GM12878 (cell line): ENCODE data around the gene CLEC2B. TPM values are rescaled to one million over a fixed set of nuclear protein-coding genes. Genes with fewer than 3 reads are reported as not detected.

ENCODE experiments used
- ATAC-seq: fragments of 200-7000 bp; cut with Tn5 transposase; 3 replicates; pipeline ENCODE4 v1.9.1; 2020; ENCODE audit warnings: mild to moderate bottlenecking, moderate library complexity
- BruUV-seq: library from RNA; stranded (reverse); fragments of 400-500 nt; replicated peaks from 2 replicates; lab custom pipeline; 2021; lab: Mats Ljungman, UMichigan
- CTCF ChIA-PET: fragments of 300-600 bp; sonication (Branson Sonifier 250); formaldehyde crosslinking; extraction: SDS; loops from one replicate; lab custom pipeline; 2021; ENCODE audit warnings: inconsistent platforms; lab: Yijun Ruan, JAX
- POLR2A ChIA-PET: fragments of 350-600 bp; formaldehyde crosslinking; extraction: SDS; loops from one replicate; lab custom pipeline; 2021; ENCODE audit warnings: inconsistent platforms; lab: Charles Lee
- RAD21 ChIA-PET: fragments of 300-600 bp; sonication (Branson Sonifier 250); formaldehyde crosslinking; loops from one replicate; lab custom pipeline; 2023; ENCODE audit warnings: antibody characterized with exemption; ENCODE audit not compliant: unreplicated experiment; lab: Charles Lee
- SMC1A ChIA-PET: fragments of 300-600 bp; sonication (Branson Sonifier 250); formaldehyde crosslinking; loops from one replicate; lab custom pipeline; 2023; ENCODE audit not compliant: unreplicated experiment, uncharacterized antibody; lab: Charles Lee
- DNase-seq: peaks from one replicate; pipeline ENCODE4 v3.0.0-alpha.2; 2011; ENCODE audit warnings: low read depth, low spot score
- FAIRE-seq: peaks from 3 replicates; lab custom pipeline; 2011; peaks lifted over from hg19 to GRCh38; lab: Jason Lieb, UNC
- H2AFZ ChIP-seq: 2 replicates; pipeline ENCODE4 v1.6.0; 2011; ENCODE audit warnings: low read depth, low read length, control low read depth; ENCODE audit not compliant: control insufficient read depth
- H3K27ac ChIP-seq: 2 replicates; pipeline ENCODE4 v1.5.1; 2011; ENCODE audit warnings: control low read depth; ENCODE audit not compliant: control insufficient read depth, insufficient read depth
- H3K27me3 ChIP-seq, 2 experiments: replicated peaks in 1 of 2; 2 replicates each; pipeline versions ENCODE4 v1.6.0 to v1.6.1; 2011; ENCODE audit warnings: low read length in 1 of 2; ENCODE audit not compliant: control insufficient read depth in 2 of 2, insufficient read depth in 2 of 2
- H3K36me3 ChIP-seq, 2 experiments: 2 replicates each; pipeline ENCODE4 v1.5.1; 2011; ENCODE audit warnings: low read length in 1 of 2; ENCODE audit not compliant: control insufficient read depth in 2 of 2, insufficient read depth in 2 of 2
- H3K4me1 ChIP-seq: 2 replicates; pipeline ENCODE4 v1.6.1; 2011; ENCODE audit warnings: mild to moderate bottlenecking, low read length, moderate library complexity, mixed read lengths; ENCODE audit not compliant: control insufficient read depth, insufficient read depth
- H3K4me2 ChIP-seq: 2 replicates; pipeline ENCODE4 v1.6.0; 2011; ENCODE audit warnings: control low read depth; ENCODE audit not compliant: control insufficient read depth, insufficient read depth
- H3K4me3 ChIP-seq: fragments of 200-600 bp; sonication (generic); 2 replicates; pipeline ENCODE4 v1.5.1; 2016
- H3K79me2 ChIP-seq: 2 replicates; pipeline ENCODE4 v1.6.0; 2011; ENCODE audit warnings: low read length; ENCODE audit not compliant: control insufficient read depth, insufficient read depth
- H3K9ac ChIP-seq: 2 replicates; pipeline ENCODE4 v1.8.0; 2011; ENCODE audit warnings: low read length, control low read depth, mixed read lengths; ENCODE audit not compliant: control insufficient read depth, insufficient read depth
- H3K9me3 ChIP-seq: replicated peaks from 3 replicates; pipeline ENCODE4 v1.5.1; 2011; ENCODE audit warnings: mild to moderate bottlenecking, low read length; ENCODE audit not compliant: control insufficient read depth, insufficient read depth
- H4K20me1 ChIP-seq: 2 replicates; pipeline ENCODE4 v1.6.0; 2011; ENCODE audit not compliant: control insufficient read depth, insufficient read depth
- GATAD2B ChIP-seq: fragments of 450-650 bp; conservative IDR thresholded peaks from 2 replicates; pipeline ENCODE4 v1.6.1; 2017; ENCODE audit warnings: low read depth, mild to moderate bottlenecking, moderate library complexity
- JUND ChIP-seq: IDR thresholded peaks from 2 replicates; pipeline ENCODE4 v1.6.1; 2012; ENCODE audit warnings: low read depth, mild to moderate bottlenecking, low read length, improper control_type of control experiment, moderate library complexity
- NFYB ChIP-seq: IDR thresholded peaks from 2 replicates; pipeline ENCODE4 v1.6.1; 2011; ENCODE audit warnings: low read depth, mild to moderate bottlenecking, low read length, improper control_type of control experiment, moderate library complexity; ENCODE audit not compliant: insufficient read depth
- POLR2A ChIP-seq: IDR thresholded peaks from 2 replicates; pipeline ENCODE4 v1.6.1; 2011; ENCODE audit warnings: low read depth, mild to moderate bottlenecking, low read length
- SREBF1 ChIP-seq: IDR thresholded peaks from 2 replicates; pipeline ENCODE4 v1.6.1; 2012; ENCODE audit warnings: mild to moderate bottlenecking, low read length
- YBX1 ChIP-seq: fragments of 450-650 bp; IDR thresholded peaks from 2 replicates; pipeline ENCODE4 v1.6.1; 2016; ENCODE audit warnings: antibody characterized with exemption
- ZNF622 ChIP-seq: fragments of 450-650 bp; IDR thresholded peaks from 2 replicates; pipeline ENCODE4 v1.6.1; 2017; ENCODE audit warnings: mild to moderate bottlenecking, inconsistent platforms
- WGBS: methylation state at CpG from one replicate; pipeline ENCODE4 v1.1.6; 2016; ENCODE audit warnings: low lambda C conversion rate; ENCODE audit not compliant: insufficient replicate concordance, insufficient coverage; ENCODE audit errors: missing lambda C conversion rate; 5-methylcytosine and 5-hydroxymethylcytosine counted together
- in situ Hi-C: fragments of 300-500 bp; cut with MboI; formaldehyde crosslinking; loops from 9 replicates; pipeline ENCODE4 v1.14.3; 2018; ENCODE audit warnings: mixed read lengths
- intact Hi-C: fragments of 100-400 bp; cut with micrococcal nuclease; formaldehyde crosslinking; loops from one replicate; pipeline ENCODE4 v1.14.2; 2022; ENCODE audit not compliant: unreplicated experiment
- polyA plus RNA-seq, 11 experiments: library from polyadenylated mRNA; depleted of rRNA in 4 of 11; unstranded in 6 of 11; stranded (reverse) in 5 of 11; fragments of >200 nt; fragmentation: Nextera tagmentation in 4 of 11; fragmentation: Illumina TruSeq in 1 of 11; extraction: Ambion mirVana in 4 of 11; extraction: Trizol in 1 of 11; gene quantifications; 1 replicate in 1 of 11; 2 replicates in 10 of 11; pipeline versions ENCODE4 v1.2.1 to v1.2.3, GENCODE V29; 2011 to 2016; ENCODE audit warnings: inconsistent platforms in 2 of 11, missing spikeins in 2 of 11, low read depth in 1 of 11
- total RNA-seq, 4 experiments: library from RNA; depleted of rRNA in 3 of 4; stranded (reverse); fragments of >200 nt in 3 of 4; fragmentation: Illumina TruSeq in 1 of 4; extraction: Trizol in 1 of 4; gene quantifications; 2 replicates each; pipeline versions ENCODE4 v1.2.1 to v1.2.3, GENCODE V29; 2013 to 2021
- TF ChIP-seq, protein P1 (sequence below): fragments of 450-650 bp; IDR thresholded peaks from 2 replicates; pipeline ENCODE4 v1.6.1; 2018; ENCODE audit warnings: borderline replicate concordance, mild to moderate bottlenecking; ENCODE audit not compliant: partially characterized antibody
- TF ChIP-seq, protein P2 (sequence below): fragments of 450-650 bp; formaldehyde crosslinking; IDR thresholded peaks from 2 replicates; pipeline ENCODE4 v1.4.0; 2020; ENCODE audit warnings: mild to moderate bottlenecking, moderate library complexity
- TF ChIP-seq, protein P3 (sequence below): fragments of 450-650 bp; IDR thresholded peaks from 2 replicates; pipeline ENCODE4 v1.6.1; 2017; ENCODE audit warnings: antibody characterized with exemption, mild to moderate bottlenecking, moderate library complexity
- TF ChIP-seq, protein P4 (sequence below), 3 experiments: IDR thresholded peaks in 2 of 3; conservative IDR thresholded peaks in 1 of 3; 2 replicates each; pipeline ENCODE4 v1.5.1; 2011; ENCODE audit warnings: low read depth in 3 of 3, low read length in 3 of 3, mild to moderate bottlenecking in 3 of 3, control low read depth in 2 of 3, moderate library complexity in 2 of 3, inconsistent platforms in 1 of 3, mixed read lengths in 1 of 3; ENCODE audit not compliant: control insufficient read depth in 2 of 3, insufficient read depth in 1 of 3; ENCODE audit errors: extremely low read depth in 1 of 3

The CLEC2B gene
- total and polyA plus RNA-seq, 10 of the 15 experiments (the other 5 are each of a cell fraction or from before 2014, with no cell fraction given) = 7.1 to 21.6 (median 12.0) TPM

DNA sequence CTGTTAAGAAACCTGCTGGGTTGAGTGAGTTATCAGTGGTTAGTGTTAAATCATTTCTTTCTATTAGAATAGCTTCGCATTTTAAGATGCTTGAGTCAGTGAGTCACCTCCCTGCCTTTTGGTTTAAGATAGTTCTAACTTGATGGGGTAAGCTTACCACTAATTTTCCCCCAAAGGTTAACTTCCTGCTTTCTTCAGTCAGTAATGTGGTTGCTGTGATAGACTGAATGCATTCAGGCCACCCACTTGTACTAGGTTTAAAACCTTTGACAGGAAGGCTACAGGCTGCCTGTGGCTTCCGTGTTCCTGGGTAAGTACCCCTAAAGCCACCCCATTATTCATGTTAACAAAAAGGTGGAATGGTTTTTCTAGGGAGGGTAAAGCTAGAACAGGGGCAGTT, 37.7 kb upstream of the CLEC2B start (continued):
- TF ChIP-seq, protein P1, sequence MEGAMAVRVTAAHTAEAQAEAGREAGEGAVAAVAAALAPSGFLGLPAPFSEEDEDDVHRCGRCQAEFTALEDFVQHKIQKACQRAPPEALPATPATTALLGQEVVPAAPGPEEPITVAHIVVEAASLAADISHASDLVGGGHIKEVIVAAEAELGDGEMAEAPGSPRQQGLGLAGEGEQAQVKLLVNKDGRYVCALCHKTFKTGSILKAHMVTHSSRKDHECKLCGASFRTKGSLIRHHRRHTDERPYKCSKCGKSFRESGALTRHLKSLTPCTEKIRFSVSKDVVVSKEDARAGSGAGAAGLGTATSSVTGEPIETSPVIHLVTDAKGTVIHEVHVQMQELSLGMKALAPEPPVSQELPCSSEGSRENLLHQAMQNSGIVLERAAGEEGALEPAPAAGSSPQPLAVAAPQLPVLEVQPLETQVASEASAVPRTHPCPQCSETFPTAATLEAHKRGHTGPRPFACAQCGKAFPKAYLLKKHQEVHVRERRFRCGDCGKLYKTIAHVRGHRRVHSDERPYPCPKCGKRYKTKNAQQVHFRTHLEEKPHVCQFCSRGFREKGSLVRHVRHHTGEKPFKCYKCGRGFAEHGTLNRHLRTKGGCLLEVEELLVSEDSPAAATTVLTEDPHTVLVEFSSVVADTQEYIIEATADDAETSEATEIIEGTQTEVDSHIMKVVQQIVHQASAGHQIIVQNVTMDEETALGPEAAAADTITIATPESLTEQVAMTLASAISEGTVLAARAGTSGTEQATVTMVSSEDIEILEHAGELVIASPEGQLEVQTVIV = no peak
- TF ChIP-seq JUND (no peak), SREBF1 (no peak)

DNA sequence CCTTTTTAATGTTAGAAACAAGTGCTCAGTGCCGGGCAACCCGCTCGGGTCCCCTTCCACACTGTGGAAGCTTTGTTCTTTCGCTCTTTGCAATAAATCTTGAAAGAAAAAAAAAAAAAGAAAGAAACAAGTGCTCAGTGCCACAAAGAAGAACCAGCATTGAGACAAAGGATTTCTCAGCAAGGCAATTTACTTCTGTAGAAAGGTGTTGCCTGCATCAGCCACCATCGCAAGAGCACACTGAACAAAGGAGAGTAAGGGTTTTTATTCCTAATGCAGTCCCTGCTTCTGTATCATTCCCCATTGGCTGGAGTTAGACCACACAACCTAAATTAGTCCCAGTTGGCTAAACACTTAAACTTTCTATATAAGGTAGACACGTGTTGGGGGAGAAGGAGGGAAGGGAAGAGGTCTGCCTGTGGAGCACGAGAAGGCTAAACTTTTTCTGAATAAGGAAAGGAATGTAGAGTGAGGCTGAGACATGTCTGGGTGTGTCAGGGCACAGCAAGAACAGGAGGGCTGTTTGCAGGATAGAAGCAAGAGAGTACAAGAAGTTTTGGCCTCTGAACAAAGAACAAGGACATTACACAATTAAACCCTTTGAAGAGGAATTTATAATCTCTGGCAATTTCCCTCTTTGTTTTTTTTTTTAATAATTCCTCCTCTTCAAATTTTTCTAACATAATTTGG, 33.5 kb upstream of the CLEC2B start:
- Histone ChIP-seq H4K20me1 (no peaks in the 10 kb centered on the region), H3K9ac (no peak overlapping the region), H3K9me3 (peaks cover 1% of the 10 kb centered on the region), H3K27ac (no peak overlapping the region), H3K27me3 (no peaks in the 10 kb centered on the region), H3K4me2 (no peak overlapping the region), H2AFZ (no peak overlapping the region), H3K4me3 (no peak overlapping the region), H3K36me3 (no peaks in the 10 kb centered on the region), H3K79me2 (no peaks in the 10 kb centered on the region), H3K4me1 (no peaks in the 10 kb centered on the region)
- RAD21 ChIA-PET = no interaction called here
- SMC1A ChIA-PET = no interaction called here
- CTCF ChIA-PET = interaction anchor here (1.2 kb wide), 1 partner anchor 23 kb away, joined by 3 read pairs; no protein-coding TSS in a partner anchor
- ATAC-seq (no peak), DNase-seq (no peak), FAIRE-seq (no peak)
- POLR2A ChIA-PET = no interaction called here
- BruUV-seq = no TSS peak
- WGBS = 60% methylated on average over 7 of the region's 7 CpGs
- intact Hi-C loops = no loop called here
- in situ Hi-C loops = no loop called here
- TF ChIP-seq POLR2A = no peak
- no peak for TF ChIP-seq YBX1
- TF ChIP-seq GATAD2B = no peak
- TF ChIP-seq, protein P2, sequence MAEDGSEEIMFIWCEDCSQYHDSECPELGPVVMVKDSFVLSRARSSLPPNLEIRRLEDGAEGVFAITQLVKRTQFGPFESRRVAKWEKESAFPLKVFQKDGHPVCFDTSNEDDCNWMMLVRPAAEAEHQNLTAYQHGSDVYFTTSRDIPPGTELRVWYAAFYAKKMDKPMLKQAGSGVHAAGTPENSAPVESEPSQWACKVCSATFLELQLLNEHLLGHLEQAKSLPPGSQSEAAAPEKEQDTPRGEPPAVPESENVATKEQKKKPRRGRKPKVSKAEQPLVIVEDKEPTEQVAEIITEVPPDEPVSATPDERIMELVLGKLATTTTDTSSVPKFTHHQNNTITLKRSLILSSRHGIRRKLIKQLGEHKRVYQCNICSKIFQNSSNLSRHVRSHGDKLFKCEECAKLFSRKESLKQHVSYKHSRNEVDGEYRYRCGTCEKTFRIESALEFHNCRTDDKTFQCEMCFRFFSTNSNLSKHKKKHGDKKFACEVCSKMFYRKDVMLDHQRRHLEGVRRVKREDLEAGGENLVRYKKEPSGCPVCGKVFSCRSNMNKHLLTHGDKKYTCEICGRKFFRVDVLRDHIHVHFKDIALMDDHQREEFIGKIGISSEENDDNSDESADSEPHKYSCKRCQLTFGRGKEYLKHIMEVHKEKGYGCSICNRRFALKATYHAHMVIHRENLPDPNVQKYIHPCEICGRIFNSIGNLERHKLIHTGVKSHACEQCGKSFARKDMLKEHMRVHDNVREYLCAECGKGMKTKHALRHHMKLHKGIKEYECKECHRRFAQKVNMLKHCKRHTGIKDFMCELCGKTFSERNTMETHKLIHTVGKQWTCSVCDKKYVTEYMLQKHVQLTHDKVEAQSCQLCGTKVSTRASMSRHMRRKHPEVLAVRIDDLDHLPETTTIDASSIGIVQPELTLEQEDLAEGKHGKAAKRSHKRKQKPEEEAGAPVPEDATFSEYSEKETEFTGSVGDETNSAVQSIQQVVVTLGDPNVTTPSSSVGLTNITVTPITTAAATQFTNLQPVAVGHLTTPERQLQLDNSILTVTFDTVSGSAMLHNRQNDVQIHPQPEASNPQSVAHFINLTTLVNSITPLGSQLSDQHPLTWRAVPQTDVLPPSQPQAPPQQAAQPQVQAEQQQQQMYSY (CRISPR knock-in tag) = no peak
- no peak for TF ChIP-seq ZNF622
- TF ChIP-seq, protein P3, sequence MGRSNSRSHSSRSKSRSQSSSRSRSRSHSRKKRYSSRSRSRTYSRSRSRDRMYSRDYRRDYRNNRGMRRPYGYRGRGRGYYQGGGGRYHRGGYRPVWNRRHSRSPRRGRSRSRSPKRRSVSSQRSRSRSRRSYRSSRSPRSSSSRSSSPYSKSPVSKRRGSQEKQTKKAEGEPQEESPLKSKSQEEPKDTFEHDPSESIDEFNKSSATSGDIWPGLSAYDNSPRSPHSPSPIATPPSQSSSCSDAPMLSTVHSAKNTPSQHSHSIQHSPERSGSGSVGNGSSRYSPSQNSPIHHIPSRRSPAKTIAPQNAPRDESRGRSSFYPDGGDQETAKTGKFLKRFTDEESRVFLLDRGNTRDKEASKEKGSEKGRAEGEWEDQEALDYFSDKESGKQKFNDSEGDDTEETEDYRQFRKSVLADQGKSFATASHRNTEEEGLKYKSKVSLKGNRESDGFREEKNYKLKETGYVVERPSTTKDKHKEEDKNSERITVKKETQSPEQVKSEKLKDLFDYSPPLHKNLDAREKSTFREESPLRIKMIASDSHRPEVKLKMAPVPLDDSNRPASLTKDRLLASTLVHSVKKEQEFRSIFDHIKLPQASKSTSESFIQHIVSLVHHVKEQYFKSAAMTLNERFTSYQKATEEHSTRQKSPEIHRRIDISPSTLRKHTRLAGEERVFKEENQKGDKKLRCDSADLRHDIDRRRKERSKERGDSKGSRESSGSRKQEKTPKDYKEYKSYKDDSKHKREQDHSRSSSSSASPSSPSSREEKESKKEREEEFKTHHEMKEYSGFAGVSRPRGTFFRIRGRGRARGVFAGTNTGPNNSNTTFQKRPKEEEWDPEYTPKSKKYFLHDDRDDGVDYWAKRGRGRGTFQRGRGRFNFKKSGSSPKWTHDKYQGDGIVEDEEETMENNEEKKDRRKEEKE = no peak
- no peak for TF ChIP-seq NFYB
- TF ChIP-seq, protein P4, sequence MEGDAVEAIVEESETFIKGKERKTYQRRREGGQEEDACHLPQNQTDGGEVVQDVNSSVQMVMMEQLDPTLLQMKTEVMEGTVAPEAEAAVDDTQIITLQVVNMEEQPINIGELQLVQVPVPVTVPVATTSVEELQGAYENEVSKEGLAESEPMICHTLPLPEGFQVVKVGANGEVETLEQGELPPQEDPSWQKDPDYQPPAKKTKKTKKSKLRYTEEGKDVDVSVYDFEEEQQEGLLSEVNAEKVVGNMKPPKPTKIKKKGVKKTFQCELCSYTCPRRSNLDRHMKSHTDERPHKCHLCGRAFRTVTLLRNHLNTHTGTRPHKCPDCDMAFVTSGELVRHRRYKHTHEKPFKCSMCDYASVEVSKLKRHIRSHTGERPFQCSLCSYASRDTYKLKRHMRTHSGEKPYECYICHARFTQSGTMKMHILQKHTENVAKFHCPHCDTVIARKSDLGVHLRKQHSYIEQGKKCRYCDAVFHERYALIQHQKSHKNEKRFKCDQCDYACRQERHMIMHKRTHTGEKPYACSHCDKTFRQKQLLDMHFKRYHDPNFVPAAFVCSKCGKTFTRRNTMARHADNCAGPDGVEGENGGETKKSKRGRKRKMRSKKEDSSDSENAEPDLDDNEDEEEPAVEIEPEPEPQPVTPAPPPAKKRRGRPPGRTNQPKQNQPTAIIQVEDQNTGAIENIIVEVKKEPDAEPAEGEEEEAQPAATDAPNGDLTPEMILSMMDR (IDR thresholded peaks at IDR 0.05 in 2 of 3, conservative IDR thresholded peaks at IDR 0.05 in 1 of 3; ENCODE audit: control insufficient read depth in 2 of 3, extremely low read depth in 1 of 3, insufficient read depth in 1 of 3, low read depth in 3 of 3, low read length in 3 of 3) = no peak
